ENCODE data around the gene JAG1.

The JAG1 gene

DNA sequence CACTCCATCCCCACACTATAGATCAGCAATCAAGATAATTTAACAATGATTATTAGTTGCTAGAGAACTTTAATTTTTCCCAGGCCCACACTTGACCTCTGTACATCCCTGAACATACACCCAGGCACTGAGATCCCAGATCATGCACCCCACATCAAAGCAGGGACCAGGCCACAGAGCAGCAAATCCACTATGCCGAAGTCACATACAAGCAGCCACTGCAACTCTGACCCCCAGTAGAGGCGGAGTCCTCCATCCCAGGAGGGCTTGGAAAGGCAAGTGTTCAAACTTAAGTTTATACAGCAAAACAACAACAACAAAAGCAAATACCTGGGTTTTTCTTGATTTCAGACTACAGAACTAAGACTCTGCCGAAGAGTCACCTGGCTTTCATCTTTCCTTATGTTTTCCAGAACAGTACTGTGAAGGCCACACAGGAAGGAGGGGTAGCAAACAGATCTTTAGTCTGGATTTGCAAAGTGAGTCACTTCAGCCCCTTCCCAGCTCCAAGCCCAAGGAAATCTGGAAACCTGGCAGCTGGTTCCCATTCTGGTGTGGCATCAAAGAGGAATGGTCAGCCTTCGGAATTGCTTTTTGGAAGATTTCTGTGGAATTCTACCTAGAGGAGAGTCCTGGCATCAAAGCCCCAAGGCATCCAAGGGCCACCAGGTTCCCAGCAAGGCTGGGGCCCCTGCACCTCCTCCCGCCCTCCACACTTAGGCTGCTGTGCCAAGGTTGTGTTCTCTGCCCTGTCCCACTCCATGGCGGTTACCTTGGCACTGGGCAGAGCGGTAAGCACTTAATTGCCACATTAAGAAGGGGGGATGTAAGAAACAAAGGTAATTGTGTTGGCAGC lies 7.3 kb downstream of the JAG1 start:
- no peaks in the 10 kb centered on the region for H3K36me3 ChIP-seq (replicated peaks; ENCODE audit: low read depth, low read length)

DNA sequence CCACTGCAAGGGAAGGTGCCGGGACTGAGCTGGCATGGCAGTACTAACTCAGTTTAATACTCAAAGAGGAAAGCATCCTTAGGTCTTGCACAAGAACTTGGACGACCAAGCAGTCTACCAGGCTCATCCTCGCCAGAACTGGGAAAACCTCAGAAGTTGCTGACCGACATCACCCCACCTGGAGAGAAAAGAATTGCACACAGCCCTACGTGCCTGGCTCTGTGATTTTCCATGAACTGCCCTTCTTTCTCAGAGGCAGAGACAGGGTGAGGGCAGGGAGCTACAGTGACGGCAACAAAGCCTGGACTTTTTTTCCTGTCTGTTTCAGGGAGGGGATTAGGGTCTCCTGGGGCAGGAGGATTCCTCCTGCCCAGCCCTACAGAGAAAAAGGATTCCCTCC lies 8.0 kb downstream of the JAG1 start:
- Histone ChIP-seq H3K27me3 (ENCODE audit: low read depth, low read length) (peaks cover 80% of the 10 kb centered on the region), H3K27ac (ENCODE audit: low read length) (no peak overlapping the region), H3K36me3 (replicated peaks; ENCODE audit: low read depth, low read length) (no peaks in the 10 kb centered on the region), H3K4me3 (ENCODE audit: low read length) (no peak overlapping the region), H3K9ac (ENCODE audit: low read length) (no peak overlapping the region), H3K79me2 (ENCODE audit: low read length) (no peaks in the 10 kb centered on the region), H3K4me2 (ENCODE audit: low read length) (no peak overlapping the region), H2AFZ (ENCODE audit: low read depth, low read length) (no peak overlapping the region), H3K4me1 (ENCODE audit: low read length) (peaks cover 28% of the 10 kb centered on the region), H3K9me3 (ENCODE audit: insufficient read depth, low read length) (no peaks in the 10 kb centered on the region), H4K20me1 (ENCODE audit: insufficient read depth, low read length) (0 out of 2 replicates have a peak, but pooled peaks cover 8% of the 10 kb centered on the region)
- TF ChIP-seq, protein P1, sequence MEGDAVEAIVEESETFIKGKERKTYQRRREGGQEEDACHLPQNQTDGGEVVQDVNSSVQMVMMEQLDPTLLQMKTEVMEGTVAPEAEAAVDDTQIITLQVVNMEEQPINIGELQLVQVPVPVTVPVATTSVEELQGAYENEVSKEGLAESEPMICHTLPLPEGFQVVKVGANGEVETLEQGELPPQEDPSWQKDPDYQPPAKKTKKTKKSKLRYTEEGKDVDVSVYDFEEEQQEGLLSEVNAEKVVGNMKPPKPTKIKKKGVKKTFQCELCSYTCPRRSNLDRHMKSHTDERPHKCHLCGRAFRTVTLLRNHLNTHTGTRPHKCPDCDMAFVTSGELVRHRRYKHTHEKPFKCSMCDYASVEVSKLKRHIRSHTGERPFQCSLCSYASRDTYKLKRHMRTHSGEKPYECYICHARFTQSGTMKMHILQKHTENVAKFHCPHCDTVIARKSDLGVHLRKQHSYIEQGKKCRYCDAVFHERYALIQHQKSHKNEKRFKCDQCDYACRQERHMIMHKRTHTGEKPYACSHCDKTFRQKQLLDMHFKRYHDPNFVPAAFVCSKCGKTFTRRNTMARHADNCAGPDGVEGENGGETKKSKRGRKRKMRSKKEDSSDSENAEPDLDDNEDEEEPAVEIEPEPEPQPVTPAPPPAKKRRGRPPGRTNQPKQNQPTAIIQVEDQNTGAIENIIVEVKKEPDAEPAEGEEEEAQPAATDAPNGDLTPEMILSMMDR (IDR thresholded peaks at IDR 0.05; ENCODE audit: low read depth, low read length) = no peak
- TF ChIP-seq EZH2phosphoT487 (IDR thresholded peaks at IDR 0.05; ENCODE audit: low read depth) = no peak

More for the DNA sequence above, 7.3 kb downstream of the JAG1 start:
- no peaks in the 10 kb centered on the region for H3K79me2 ChIP-seq (ENCODE audit: low read length)
- no peaks in the 10 kb centered on the region for H3K9me3 ChIP-seq (ENCODE audit: insufficient read depth, low read length)
- H4K20me1 ChIP-seq (ENCODE audit: insufficient read depth, low read length) = 0 out of 2 replicates have a peak, but pooled peaks cover 8% of the 10 kb centered on the region
- TF ChIP-seq, protein P1 (IDR thresholded peaks at IDR 0.05; ENCODE audit: low read depth, low read length) = no peak
- TF ChIP-seq EZH2phosphoT487 (IDR thresholded peaks at IDR 0.05; ENCODE audit: low read depth) = no peak
- peaks cover 73% of the 10 kb centered on the region for H3K27me3 ChIP-seq (ENCODE audit: low read depth, low read length)
- H3K4me3 ChIP-seq (ENCODE audit: low read length) = no peak overlapping the region
- H2AFZ ChIP-seq (ENCODE audit: low read depth, low read length) = no peak overlapping the region
- H3K27ac ChIP-seq (ENCODE audit: low read length) = no peak overlapping the region
- peaks cover 34% of the 10 kb centered on the region for H3K4me1 ChIP-seq (ENCODE audit: low read length)
- H3K9ac ChIP-seq (ENCODE audit: low read length) = no peak overlapping the region
- H3K4me2 ChIP-seq (ENCODE audit: low read length) = no peak overlapping the region

DNA sequence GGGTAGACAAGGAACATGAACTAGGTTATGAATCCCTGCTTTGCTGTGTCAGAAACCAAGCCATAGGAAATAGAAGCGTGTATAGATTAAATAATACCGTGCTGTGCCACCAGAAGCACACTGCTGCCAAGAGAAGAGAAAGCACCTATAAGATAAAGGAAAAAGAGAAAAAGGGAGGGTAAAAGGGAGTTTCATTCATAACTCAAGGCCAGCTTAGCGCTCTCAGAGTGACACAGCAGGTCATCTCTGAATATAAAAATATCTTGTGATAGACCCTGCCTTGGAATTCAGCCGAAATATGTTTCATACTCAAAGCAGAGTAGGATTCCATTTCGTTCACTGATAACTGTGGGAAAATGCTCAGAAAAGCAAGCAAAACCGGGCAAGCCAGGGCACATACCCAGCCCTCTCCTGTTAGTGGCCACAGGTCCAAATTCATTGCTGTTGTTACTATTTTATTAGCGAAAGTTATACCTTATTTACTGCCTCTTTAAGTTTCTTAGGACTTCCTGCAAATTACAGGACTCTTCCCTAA lies 8.7 kb downstream of the JAG1 start:
- Histone ChIP-seq H3K36me3 (replicated peaks; ENCODE audit: low read depth, low read length) (no peaks in the 10 kb centered on the region), H3K4me1 (ENCODE audit: low read length) (peaks cover 21% of the 10 kb centered on the region), H3K4me3 (ENCODE audit: low read length) (no peak overlapping the region), H3K9me3 (ENCODE audit: insufficient read depth, low read length) (no peaks in the 10 kb centered on the region), H3K27ac (ENCODE audit: low read length) (no peak overlapping the region), H3K4me2 (ENCODE audit: low read length) (no peak overlapping the region), H3K9ac (ENCODE audit: low read length) (no peak overlapping the region), H3K79me2 (ENCODE audit: low read length) (no peaks in the 10 kb centered on the region), H3K27me3 (ENCODE audit: low read depth, low read length) (peaks cover 80% of the 10 kb centered on the region), H4K20me1 (ENCODE audit: insufficient read depth, low read length) (0 out of 2 replicates have a peak, but pooled peaks cover 8% of the 10 kb centered on the region), H2AFZ (ENCODE audit: low read depth, low read length) (no peak overlapping the region)
- TF ChIP-seq EZH2phosphoT487 (IDR thresholded peaks at IDR 0.05; ENCODE audit: low read depth) = no peak
- TF ChIP-seq, protein P1 (IDR thresholded peaks at IDR 0.05; ENCODE audit: low read depth, low read length) = no peak

DNA sequence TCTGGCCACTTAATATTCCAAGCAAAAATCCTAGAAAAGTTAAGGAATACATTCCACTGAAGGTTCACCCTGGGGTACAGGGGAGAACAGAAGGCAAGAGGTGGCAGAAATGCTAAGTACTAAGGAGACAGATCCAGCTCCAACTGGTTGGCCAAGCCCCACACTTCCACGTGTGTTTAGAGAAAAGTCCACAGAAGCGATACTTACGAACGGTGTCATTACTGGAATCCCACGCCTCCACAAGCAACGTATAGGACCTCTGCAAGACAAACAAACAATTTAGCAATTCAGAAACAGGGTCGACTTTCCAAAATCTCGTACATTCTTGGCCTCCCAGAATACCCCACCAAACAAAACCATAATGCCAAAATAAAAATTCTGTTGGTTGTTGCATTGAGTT lies 10.0 kb downstream of the JAG1 start:
- no peak overlapping the region for H2AFZ ChIP-seq (ENCODE audit: low read depth, low read length)
- peaks cover 71% of the 10 kb centered on the region for H3K27me3 ChIP-seq (ENCODE audit: low read depth, low read length)
- no peaks in the 10 kb centered on the region for H3K36me3 ChIP-seq (replicated peaks; ENCODE audit: low read depth, low read length)
- H3K9me3 ChIP-seq (ENCODE audit: insufficient read depth, low read length) = no peaks in the 10 kb centered on the region
- H3K4me1 ChIP-seq (ENCODE audit: low read length) = peaks cover 14% of the 10 kb centered on the region
- H3K79me2 ChIP-seq (ENCODE audit: low read length) = no peaks in the 10 kb centered on the region
- H3K4me3 ChIP-seq (ENCODE audit: low read length) = no peak overlapping the region
- H4K20me1 ChIP-seq (ENCODE audit: insufficient read depth, low read length) = 0 out of 2 replicates have a peak, but pooled peaks cover 8% of the 10 kb centered on the region
- TF ChIP-seq EZH2phosphoT487 (IDR thresholded peaks at IDR 0.05; ENCODE audit: low read depth) = no peak
- H3K9ac ChIP-seq (ENCODE audit: low read length) = no peak overlapping the region
- peak overlapping the region; percentile 72; the same call in 1 of the 2 replicates for H3K4me2 ChIP-seq (ENCODE audit: low read length)
- H3K27ac ChIP-seq (ENCODE audit: low read length) = no peak overlapping the region
